HUES48 (cell line): ENCODE data around the gene MRPS30.
"Not testable (repeated sequence)": the region's sequence is repeated elsewhere in the genome, so short reads cannot be mapped to it uniquely, and the experiment has no call there.

Source experiments
- H3K27ac ChIP-seq: one replicate; pipeline ENCODE4 v1.7.0; 2013; ENCODE audit warnings: low read depth, low read length, inconsistent platforms
- H3K27me3 ChIP-seq: 2 replicates; pipeline ENCODE4 v1.6.1; 2013; ENCODE audit warnings: mild to moderate bottlenecking, low read length; ENCODE audit not compliant: control insufficient read depth, insufficient read depth
- H3K36me3 ChIP-seq: 2 replicates; pipeline ENCODE4 v1.6.1; 2013; ENCODE audit warnings: low read length; ENCODE audit not compliant: control insufficient read depth, insufficient read depth
- H3K4me1 ChIP-seq: 2 replicates; pipeline ENCODE4 v1.6.1; 2013; ENCODE audit warnings: mild to moderate bottlenecking, low read length; ENCODE audit not compliant: control insufficient read depth, insufficient read depth
- H3K4me3 ChIP-seq: 2 replicates; pipeline ENCODE4 v1.5.1; 2013; ENCODE audit warnings: mild to moderate bottlenecking, low read depth, low read length
- H3K9ac ChIP-seq: 2 replicates; pipeline ENCODE4 v1.6.1; 2013; ENCODE audit warnings: mild to moderate bottlenecking, low read depth, low read length, moderate library complexity
- H3K9me3 ChIP-seq: 2 replicates; pipeline ENCODE4 v1.6.1; 2013; ENCODE audit warnings: low read length; ENCODE audit not compliant: control insufficient read depth, insufficient read depth

Gene MRPS30

GRCh38 chr5:44792031-44792673 is 16.6 kb upstream of the MRPS30 start:
- not testable (repeated sequence) for H3K36me3 ChIP-seq, H3K27ac ChIP-seq, H3K4me1 ChIP-seq, H3K27me3 ChIP-seq, H3K4me3 ChIP-seq, H3K9ac ChIP-seq
- H3K9me3 ChIP-seq = peaks cover 59% of the 10 kb centered on the region

GRCh38 chr5:44794371-44794770 is 14.4 kb upstream of the MRPS30 start:
- H3K4me1 ChIP-seq = no peaks in the 10 kb centered on the region
- H3K4me3 ChIP-seq = no peak overlapping the region
- no peak overlapping the region for H3K27ac ChIP-seq
- peaks cover 63% of the 10 kb centered on the region for H3K9me3 ChIP-seq
- H3K27me3 ChIP-seq = no peaks in the 10 kb centered on the region
- H3K9ac ChIP-seq = no peak overlapping the region
- no peaks in the 10 kb centered on the region for H3K36me3 ChIP-seq

GRCh38 chr5:44795496-44795895 is 13.3 kb upstream of the MRPS30 start:
- Histone ChIP-seq H3K36me3 (no peaks in the 10 kb centered on the region), H3K9me3 (peaks cover 64% of the 10 kb centered on the region), H3K27ac (no peak overlapping the region), H3K4me1 (no peaks in the 10 kb centered on the region), H3K4me3 (no peak overlapping the region), H3K9ac (no peak overlapping the region), H3K27me3 (no peaks in the 10 kb centered on the region)

- Histone ChIP-seq H3K4me1 (no peaks in the 10 kb centered on the region), H3K36me3 (no peaks in the 10 kb centered on the region), H3K27me3 (no peaks in the 10 kb centered on the region), H3K9ac (no peak overlapping the region), H3K4me3 (no peak overlapping the region), H3K27ac (no peak overlapping the region), H3K9me3 (peaks cover 56% of the 10 kb centered on the region)
Measured at GRCh38 chr5:44797841-44798240, 10.9 kb upstream of the MRPS30 start.

DNA sequence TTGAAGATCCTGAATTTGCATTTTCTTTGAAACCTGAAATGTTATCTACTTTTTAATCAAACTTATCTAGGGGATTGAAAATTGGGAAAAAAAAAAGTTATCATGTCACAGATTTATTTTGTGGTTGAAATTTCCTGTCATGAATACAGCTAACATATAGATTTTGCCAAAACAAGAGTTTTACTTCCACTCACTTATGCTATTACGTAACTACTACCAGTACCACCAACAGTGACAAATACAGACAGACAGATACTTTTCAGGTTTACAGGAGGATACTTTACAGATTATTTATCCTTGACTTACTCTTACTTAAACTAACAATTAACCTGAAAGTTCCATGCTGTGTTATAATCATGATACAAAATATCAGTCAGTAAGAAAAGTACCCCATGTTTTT is 6.8 kb upstream of the MRPS30 start:
- Histone ChIP-seq H3K27ac (no peak overlapping the region), H3K4me3 (no peak overlapping the region), H3K27me3 (no peaks in the 10 kb centered on the region), H3K36me3 (no peaks in the 10 kb centered on the region), H3K4me1 (peaks cover 5% of the 10 kb centered on the region; the same call in 1 of the 2 replicates), H3K9me3 (peaks cover 21% of the 10 kb centered on the region), H3K9ac (no peak overlapping the region)

DNA sequence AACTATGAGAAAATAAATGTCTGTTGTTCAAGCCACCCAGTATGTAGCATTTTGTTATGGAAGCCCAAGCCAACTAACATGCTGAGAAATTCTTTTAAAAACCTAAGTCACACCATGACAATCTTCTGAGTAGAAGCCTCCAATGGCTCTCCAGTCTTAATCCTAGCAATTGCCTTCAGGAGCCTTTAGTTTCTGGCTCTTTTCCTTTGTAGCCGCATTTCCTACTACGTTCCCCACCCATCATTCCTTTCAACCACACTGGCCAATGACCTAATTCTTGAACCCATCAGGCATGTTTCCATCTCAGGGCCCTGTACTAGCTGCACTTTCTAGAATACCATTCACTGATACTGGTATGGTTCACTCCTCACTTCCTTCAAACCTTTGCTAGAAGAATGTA is 2.1 kb upstream of the MRPS30 start:
- Histone ChIP-seq H3K9ac (no peak overlapping the region), H3K4me3 (no peak overlapping the region), H3K36me3 (peaks cover 9% of the 10 kb centered on the region), H3K27ac (no peak overlapping the region), H3K9me3 (no peaks in the 10 kb centered on the region), H3K4me1 (peaks cover 7% of the 10 kb centered on the region; the same call in 1 of the 2 replicates), H3K27me3 (no peaks in the 10 kb centered on the region)

- no peak overlapping the region for H3K27ac ChIP-seq
- H3K4me3 ChIP-seq = peak overlapping the region; percentile 89; the same call in 1 of the 2 replicates
- H3K27me3 ChIP-seq = no peaks in the 10 kb centered on the region
- no peaks in the 10 kb centered on the region for H3K9me3 ChIP-seq
- peaks cover 7% of the 10 kb centered on the region; the same call in 1 of the 2 replicates for H3K4me1 ChIP-seq
- no peak overlapping the region for H3K9ac ChIP-seq
- peaks cover 16% of the 10 kb centered on the region for H3K36me3 ChIP-seq
Measured at GRCh38 chr5:44807269-44807668, 1.5 kb upstream of the MRPS30 start.

GRCh38 chr5:44809215-44809955 is 638 bp downstream of the MRPS30 start:
- H3K36me3 ChIP-seq = peaks cover 37% of the 10 kb centered on the region
- peak overlapping the region; percentile 89 for H3K27ac ChIP-seq
- H3K4me1 ChIP-seq = peaks cover 7% of the 10 kb centered on the region; the same call in 1 of the 2 replicates
- peak overlapping the region; percentile 89 for H3K4me3 ChIP-seq
- no peaks in the 10 kb centered on the region for H3K27me3 ChIP-seq
- H3K9me3 ChIP-seq = no peaks in the 10 kb centered on the region
- H3K9ac ChIP-seq = peak overlapping the region; percentile 97

DNA sequence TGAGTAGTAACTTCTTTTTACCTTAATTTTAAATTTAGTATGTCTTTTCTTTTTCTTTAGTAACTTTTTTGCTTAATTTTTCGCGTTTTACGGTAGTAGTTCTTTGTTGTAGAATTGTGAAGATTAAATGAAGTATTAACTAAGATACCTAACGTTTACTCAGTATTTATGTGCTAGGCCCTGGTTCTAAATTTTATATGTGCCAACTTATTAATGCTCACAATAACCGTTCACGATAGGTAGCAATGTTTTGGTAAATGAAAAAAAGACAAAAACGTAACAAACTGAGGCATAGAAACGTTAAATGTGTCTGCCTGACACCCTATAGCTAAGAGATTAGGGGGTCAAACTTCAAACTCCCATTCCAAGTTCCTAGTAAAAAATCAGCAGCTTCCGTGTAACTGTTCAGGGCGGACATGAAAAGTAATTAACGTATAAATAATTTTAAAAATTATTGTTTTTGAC is 1.2 kb downstream of the MRPS30 start:
- Histone ChIP-seq H3K9me3 (no peaks in the 10 kb centered on the region), H3K36me3 (peaks cover 43% of the 10 kb centered on the region), H3K4me3 (peak overlapping the region; percentile 89), H3K4me1 (peaks cover 7% of the 10 kb centered on the region; the same call in 1 of the 2 replicates), H3K9ac (peak overlapping the region; percentile 97), H3K27ac (no peak overlapping the region), H3K27me3 (no peaks in the 10 kb centered on the region)

GRCh38 chr5:44814761-44815160 is 6.0 kb downstream of the MRPS30 start:
- H3K9me3 ChIP-seq = no peaks in the 10 kb centered on the region
- no peak overlapping the region for H3K9ac ChIP-seq
- no peaks in the 10 kb centered on the region for H3K4me1 ChIP-seq
- no peak overlapping the region for H3K4me3 ChIP-seq
- no peaks in the 10 kb centered on the region for H3K27me3 ChIP-seq
- peaks cover 91% of the 10 kb centered on the region for H3K36me3 ChIP-seq
- H3K27ac ChIP-seq = no peak overlapping the region

GRCh38 chr5:44821164-44821563 is 12.4 kb downstream of the MRPS30 start:
- H3K36me3 ChIP-seq = peaks cover 72% of the 10 kb centered on the region
- H3K4me1 ChIP-seq = no peaks in the 10 kb centered on the region

More at GRCh38 chr5:44821164-44821563, 12.4 kb downstream of the MRPS30 start:
- no peak overlapping the region for H3K4me3 ChIP-seq
- H3K27me3 ChIP-seq = no peaks in the 10 kb centered on the region
- H3K9ac ChIP-seq = no peak overlapping the region
- no peak overlapping the region for H3K27ac ChIP-seq
- no peaks in the 10 kb centered on the region for H3K9me3 ChIP-seq
